ENCODE measurements around the gene SIL1.
"Not testable (repeated sequence)": the region's sequence is repeated elsewhere in the genome, so short reads cannot be mapped to it uniquely, and the experiment has no call there.

The SIL1 gene

GRCh38 chr5:139137697-139138096, 60.5 kb downstream of the SIL1 start:
- peak; percentile 76 for DNase-seq

- peak; percentile 62 for DNase-seq
These were observed 63.3 kb downstream of the SIL1 start for GRCh38 chr5:139134906-139135305.

GRCh38 chr5:139133282-139133681, 64.9 kb downstream of the SIL1 start:
- peak; percentile 43 for DNase-seq

GRCh38 chr5:139132515-139132914, 65.7 kb downstream of the SIL1 start:
- peak; percentile 11 for DNase-seq

GRCh38 chr5:139131921-139132432, 66.2 kb downstream of the SIL1 start:
- no peak for DNase-seq

- DNase-seq = no peak
These were observed 66.7 kb downstream of the SIL1 start for GRCh38 chr5:139131465-139131864.

GRCh38 chr5:139131062-139131461, 67.1 kb downstream of the SIL1 start:
- DNase-seq = no peak

GRCh38 chr5:139130214-139130613, 68.0 kb downstream of the SIL1 start:
- no peak for DNase-seq

- DNase-seq = no peak
These were observed 71.5 kb downstream of the SIL1 start for GRCh38 chr5:139126711-139127111.

GRCh38 chr5:139125991-139126390, 72.2 kb downstream of the SIL1 start:
- no peak for DNase-seq

GRCh38 chr5:139124774-139125520, 73.2 kb downstream of the SIL1 start:
- DNase-seq = no peak

- no peak for DNase-seq
These were observed 77.0 kb downstream of the SIL1 start for GRCh38 chr5:139121120-139121519.

GRCh38 chr5:139120521-139120920, 77.6 kb downstream of the SIL1 start:
- DNase-seq = no peak

GRCh38 chr5:139118804-139119203, 79.4 kb downstream of the SIL1 start:
- no peak for DNase-seq

GRCh38 chr5:139117342-139117884, 80.8 kb downstream of the SIL1 start:
- DNase-seq = no peak

GRCh38 chr5:139116100-139116655, 82.0 kb downstream of the SIL1 start:
- no peak for DNase-seq

GRCh38 chr5:139113892-139114291, 84.3 kb downstream of the SIL1 start:
- no peak for DNase-seq

GRCh38 chr5:139112362-139112761, 85.8 kb downstream of the SIL1 start:
- not testable (repeated sequence) for DNase-seq

- peak; percentile 39 for DNase-seq
These were observed 87.5 kb downstream of the SIL1 start for GRCh38 chr5:139110526-139111168.

GRCh38 chr5:139108063-139108824, 89.9 kb downstream of the SIL1 start:
- DNase-seq = peak; percentile 81

GRCh38 chr5:139105621-139106071, 92.5 kb downstream of the SIL1 start:
- peak; percentile 85 for DNase-seq

GRCh38 chr5:139104577-139105276, 93.4 kb downstream of the SIL1 start:
- DNase-seq = peak; percentile 46

Measured in DMS53 (cell line).